IMR-90 (cell line): ENCODE results near the gene SGO2. TPM values are rescaled to one million over a fixed set of nuclear protein-coding genes. Genes with fewer than 3 reads are reported as not detected.

Source experiments
- ATAC-seq: fragments of 200-7000 bp; cut with Tn5 transposase; 2 replicates; pipeline ENCODE4 v1.9.1; 2020; ENCODE audit warnings: low read depth, mild to moderate bottlenecking, moderate library complexity
- BruUV-seq: library from RNA; stranded (reverse); fragments of 400-500 nt; replicated peaks from 2 replicates; lab custom pipeline; 2021; lab: Mats Ljungman, UMichigan
- CTCF ChIA-PET: fragments of 300-600 bp; formaldehyde crosslinking; extraction: SDS; loops from one replicate; lab custom pipeline; 2021; ENCODE audit warnings: antibody characterized with exemption; lab: Yijun Ruan, JAX
- POLR2A ChIA-PET: fragments of 300-600 bp; sonication (Branson Sonifier 250); formaldehyde crosslinking; loops from one replicate; lab custom pipeline; 2022; ENCODE audit warnings: antibody characterized with exemption; ENCODE audit not compliant: unreplicated experiment; lab: Charles Lee
- DNase-seq: peaks from one replicate; pipeline ENCODE4 v3.0.0; 2013
- H2AFZ ChIP-seq: replicated peaks from 2 replicates; pipeline ENCODE3; 2013; ENCODE audit warnings: low read length, mild to moderate bottlenecking; ENCODE audit not compliant: poor library complexity
- H2AK5ac ChIP-seq: 2 replicates; pipeline ENCODE4 v1.6.1; 2013; ENCODE audit warnings: low read depth, low read length, inconsistent platforms
- H2AK9ac ChIP-seq: replicated peaks from 2 replicates; pipeline ENCODE3; 2013; ENCODE audit warnings: mild to moderate bottlenecking, low read depth, low read length, moderate library complexity; ENCODE audit not compliant: poor library complexity
- H2BK120ac ChIP-seq: 2 replicates; pipeline ENCODE4 v1.6.1; 2013; ENCODE audit warnings: low read depth, low read length, inconsistent platforms
- H2BK15ac ChIP-seq: 3 replicates; pipeline ENCODE4 v1.6.1; 2013; ENCODE audit warnings: low read depth, low read length, inconsistent platforms
- H2BK20ac ChIP-seq: 2 replicates; pipeline ENCODE4 v1.6.1; 2013; ENCODE audit warnings: low read depth, mild to moderate bottlenecking, inconsistent platforms, low read length, moderate library complexity
- H2BK5ac ChIP-seq: 2 replicates; pipeline ENCODE4 v1.6.1; 2013; ENCODE audit warnings: mild to moderate bottlenecking, low read depth, low read length, inconsistent platforms; ENCODE audit not compliant: poor library complexity, severe bottlenecking
- H3K14ac ChIP-seq: replicated peaks from 2 replicates; pipeline ENCODE4 v1.6.1; 2013; ENCODE audit warnings: low read depth, low read length, inconsistent platforms
- H3K18ac ChIP-seq: 2 replicates; pipeline ENCODE4 v1.6.1; 2013; ENCODE audit warnings: low read depth, low read length, control low read depth
- H3K23ac ChIP-seq: 2 replicates; pipeline ENCODE4 v1.6.1; 2013; ENCODE audit warnings: low read depth, low read length, inconsistent platforms
- H3K27ac ChIP-seq: 2 replicates; pipeline ENCODE4 v1.5.1; 2013; ENCODE audit warnings: mild to moderate bottlenecking, control low read depth, low read length; ENCODE audit not compliant: insufficient read depth
- H3K27me3 ChIP-seq: 2 replicates; pipeline ENCODE4 v1.6.1; 2013; ENCODE audit warnings: low read length; ENCODE audit not compliant: control insufficient read depth, insufficient read depth
- H3K36me3 ChIP-seq: 2 replicates; pipeline ENCODE4 v1.6.1; 2013; ENCODE audit warnings: low read length, mixed read lengths; ENCODE audit not compliant: control insufficient read depth, insufficient read depth
- H3K4ac ChIP-seq: 2 replicates; pipeline ENCODE4 v1.6.1; 2013; ENCODE audit warnings: low read depth, low read length, inconsistent platforms
- H3K4me1 ChIP-seq: 2 replicates; pipeline ENCODE4 v1.6.1; 2013; ENCODE audit warnings: low read length, mixed read lengths; ENCODE audit not compliant: control insufficient read depth, insufficient read depth
- H3K4me2 ChIP-seq: 2 replicates; pipeline ENCODE4 v1.6.1; 2013; ENCODE audit warnings: low read depth, mild to moderate bottlenecking, control low read depth, low read length, moderate library complexity
- H3K4me3 ChIP-seq: 2 replicates; pipeline ENCODE4 v1.5.1; 2013; ENCODE audit warnings: low read depth, mild to moderate bottlenecking, control low read depth, low read length, moderate library complexity; ENCODE audit not compliant: insufficient read depth
- H3K56ac ChIP-seq: 2 replicates; pipeline ENCODE4 v1.6.1; 2013; ENCODE audit warnings: low read length, inconsistent platforms; ENCODE audit not compliant: insufficient read depth; ENCODE audit errors: extremely low read depth
- H3K79me1 ChIP-seq, 2 experiments: 2 replicates each; pipeline ENCODE4 v1.6.1; 2013; ENCODE audit warnings: low read length in 2 of 2, inconsistent platforms in 1 of 2, low read depth in 1 of 2
- H3K9ac ChIP-seq: 2 replicates; pipeline ENCODE4 v1.6.1; 2013; ENCODE audit warnings: low read depth, low read length, control low read depth
- H3K9me1 ChIP-seq: 2 replicates; pipeline ENCODE4 v1.6.1; 2013; ENCODE audit warnings: low read length, inconsistent platforms; ENCODE audit not compliant: insufficient read depth
- H3K9me3 ChIP-seq: 2 replicates; pipeline ENCODE4 v1.6.1; 2013; ENCODE audit warnings: low read length; ENCODE audit not compliant: control insufficient read depth, insufficient read depth
- H4K20me1 ChIP-seq: 2 replicates; pipeline ENCODE4 v1.6.1; 2013; ENCODE audit warnings: low read length, inconsistent platforms; ENCODE audit not compliant: insufficient read depth
- H4K5ac ChIP-seq: 2 replicates; pipeline ENCODE4 v1.6.1; 2013; ENCODE audit warnings: mild to moderate bottlenecking, low read depth, low read length, control low read depth
- H4K8ac ChIP-seq, 2 experiments: 2 replicates each; pipeline ENCODE4 v1.6.1; 2013; ENCODE audit warnings: low read depth in 2 of 2, low read length in 2 of 2, control low read depth in 1 of 2, inconsistent platforms in 1 of 2
- H4K91ac ChIP-seq: 2 replicates; pipeline ENCODE4 v1.6.1; 2013; ENCODE audit warnings: low read depth, low read length, inconsistent platforms; ENCODE audit not compliant: insufficient read depth
- BHLHE40 ChIP-seq: fragments of 150-350 bp; IDR thresholded peaks from 2 replicates; pipeline ENCODE4 v1.6.1; 2016; ENCODE audit warnings: mild to moderate bottlenecking, low read depth, low read length
- CEBPB ChIP-seq: IDR thresholded peaks from 2 replicates; pipeline ENCODE4 v1.6.1; 2012; ENCODE audit warnings: low read depth, low read length, improper control_type of control experiment
- CHD1 ChIP-seq: IDR thresholded peaks from 2 replicates; pipeline ENCODE4 v1.6.1; 2012; ENCODE audit warnings: low read depth, low read length, improper control_type of control experiment
- CTCF ChIP-seq: conservative IDR thresholded peaks from 2 replicates; pipeline ENCODE4 v1.5.1; 2012; ENCODE audit warnings: mild to moderate bottlenecking, low read depth, low read length, improper control_type of control experiment
- FOS ChIP-seq: fragments of 150-350 bp; IDR thresholded peaks from 2 replicates; pipeline ENCODE4 v1.6.1; 2016; ENCODE audit warnings: low read depth, low read length
- MAFK ChIP-seq: IDR thresholded peaks from 2 replicates; pipeline ENCODE4 v1.6.1; 2012; ENCODE audit warnings: low read depth, low read length, improper control_type of control experiment
- MAZ ChIP-seq: IDR thresholded peaks from 2 replicates; pipeline ENCODE4 v1.6.1; 2012; ENCODE audit warnings: low read depth, mild to moderate bottlenecking, low read length, improper control_type of control experiment, moderate library complexity, borderline replicate concordance
- MXI1 ChIP-seq: IDR thresholded peaks from 2 replicates; pipeline ENCODE4 v1.6.1; 2012; ENCODE audit warnings: low read depth, mild to moderate bottlenecking, low read length, moderate library complexity, borderline replicate concordance
- NFE2L2 ChIP-seq: fragments of 150-350 bp; IDR thresholded peaks from 2 replicates; pipeline ENCODE4 v1.6.1; 2016; ENCODE audit warnings: low read depth, mild to moderate bottlenecking, low read length
- POLR2A ChIP-seq: IDR thresholded peaks from 2 replicates; pipeline ENCODE4 v1.6.1; 2012; ENCODE audit warnings: mild to moderate bottlenecking, low read depth, low read length
- RAD21 ChIP-seq: IDR thresholded peaks from 2 replicates; pipeline ENCODE4 v1.6.1; 2012; ENCODE audit warnings: low read length, improper control_type of control experiment
- RCOR1 ChIP-seq: IDR thresholded peaks from 2 replicates; pipeline ENCODE4 v1.6.1; 2012; ENCODE audit warnings: mild to moderate bottlenecking, low read length, improper control_type of control experiment; ENCODE audit not compliant: insufficient replicate concordance
- RFX5 ChIP-seq: IDR thresholded peaks from 2 replicates; pipeline ENCODE4 v1.8.0; 2012; ENCODE audit warnings: low read depth, mild to moderate bottlenecking, low read length, moderate library complexity
- SMC3 ChIP-seq: fragments of 150-350 bp; IDR thresholded peaks from 2 replicates; pipeline ENCODE4 v1.6.1; 2016; ENCODE audit warnings: low read depth, mild to moderate bottlenecking, antibody characterized with exemption, low read length, moderate library complexity
- WGBS, 2 experiments: methylation state at CpG; one replicate each; pipeline versions ENCODE4 v1.1.5 to v1.1.7; 2013; ENCODE audit warnings: missing lambda C conversion rate in 2 of 2; ENCODE audit not compliant: insufficient read length in 1 of 2; ENCODE audit errors: extremely low coverage in 2 of 2; 5-methylcytosine and 5-hydroxymethylcytosine counted together
- dilution Hi-C: fragments of 300-500 bp; cut with HindIII; formaldehyde crosslinking; loops from one replicate; pipeline ENCODE4 v1.14.3; 2018; ENCODE audit warnings: low sequenced_read_pairs; ENCODE audit not compliant: unreplicated experiment
- in situ Hi-C: fragments of 300-500 bp; cut with MboI; formaldehyde crosslinking; loops from 3 replicates; pipeline ENCODE4 v1.14.3; 2019; ENCODE audit warnings: low sequenced_read_pairs, inconsistent platforms, mixed read lengths
- intact Hi-C: fragments of 100-400 bp; cut with micrococcal nuclease; formaldehyde crosslinking; loops from 2 replicates; pipeline ENCODE4 v1.10.0; 2022
- polyA plus RNA-seq, 3 experiments: library from polyadenylated mRNA; depleted of rRNA; stranded (reverse); fragments of >200 nt; gene quantifications; 2 replicates each; pipeline ENCODE4 v1.2.3, GENCODE V29; 2012; ENCODE audit warnings: low replicate concordance in 1 of 3
- total RNA-seq: library from RNA; depleted of rRNA; stranded (reverse); fragments of >200 nt; gene quantifications from 2 replicates; pipeline ENCODE4 v1.2.3, GENCODE V29; 2012
- TF ChIP-seq, protein P1 (sequence below): fragments of 150-350 bp; IDR thresholded peaks from 2 replicates; pipeline ENCODE4 v1.6.1; 2017; ENCODE audit warnings: mild to moderate bottlenecking, antibody characterized with exemption, low read length, low read depth
- TF ChIP-seq, protein P2 (sequence below): fragments of 150-350 bp; IDR thresholded peaks from 2 replicates; pipeline ENCODE4 v1.6.1; 2016; ENCODE audit warnings: low read depth, mild to moderate bottlenecking, low read length, moderate library complexity, borderline replicate concordance

The SGO2 gene
- total and polyA plus RNA-seq, 2 of the 4 experiments (the other 2 are of a cell fraction): 5.4 to 6.3 TPM

DNA sequence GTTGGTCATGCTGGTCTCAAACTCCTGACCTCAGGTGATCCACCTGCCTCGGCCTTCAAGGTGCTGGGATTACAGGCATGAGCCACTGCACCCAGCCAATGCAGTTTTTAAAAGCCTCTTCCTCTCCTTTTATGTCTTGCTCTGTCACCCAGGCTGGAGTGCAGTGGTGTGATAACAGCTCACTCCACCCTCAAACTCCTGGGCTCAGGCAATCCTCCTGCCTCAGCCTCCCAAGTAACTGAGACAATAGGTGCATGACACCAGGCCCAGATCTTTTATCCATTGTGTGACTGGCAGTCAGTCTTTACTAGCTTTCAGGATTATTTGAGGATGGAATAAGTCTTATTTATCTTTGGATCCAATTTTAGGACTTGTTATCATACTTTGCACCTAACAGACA is 29.3 kb upstream of the SGO2 start:
- no peaks in the 10 kb centered on the region for H3K4me1 ChIP-seq
- BruUV-seq: no TSS peak
- H3K9me1 ChIP-seq: peaks cover 4% of the 10 kb centered on the region; the same call in 1 of the 2 replicates
- H4K91ac ChIP-seq: no peak overlapping the region
- no peak overlapping the region for H3K4me2 ChIP-seq
- DNase-seq (no peak), ATAC-seq (no peak)
- no peak overlapping the region for H2BK5ac ChIP-seq
- no peaks in the 10 kb centered on the region for H4K20me1 ChIP-seq
- H2BK15ac ChIP-seq: no peak overlapping the region
- WGBS, 2 experiments: no CpG with 5 or more reads among the region's 1 CpG
- H3K56ac ChIP-seq: no peak overlapping the region
- H2AK9ac ChIP-seq: no peak overlapping the region
- H2BK120ac ChIP-seq: no peak overlapping the region
- no peak overlapping the region for H2BK20ac ChIP-seq
- dilution Hi-C loops (no loop called here), in situ Hi-C loops (no loop called here), intact Hi-C loops (no loop called here)
- no peak overlapping the region for H3K27ac ChIP-seq
- H4K5ac ChIP-seq: no peak overlapping the region
- no peak overlapping the region for H3K18ac ChIP-seq
- peaks cover 0 to 3% of the 10 kb centered on the region in 2 experiments; a peak in 1 of 4 replicates for H3K79me1 ChIP-seq
- H3K36me3 ChIP-seq: peaks cover 14% of the 10 kb centered on the region
- CTCF ChIA-PET: no interaction called here
- H2AK5ac ChIP-seq: no peak overlapping the region
- H3K9me3 ChIP-seq: no peaks in the 10 kb centered on the region
- H4K8ac ChIP-seq: no peak overlapping the region
- no peak overlapping the region for H3K23ac ChIP-seq
- TF ChIP-seq CTCF (no peak), RFX5 (no peak), BHLHE40 (no peak), FOS (no peak), CHD1 (no peak), RCOR1 (no peak), RAD21 (no peak), SMC3 (no peak), POLR2A (no peak), MAZ (no peak), CEBPB (no peak), MXI1 (no peak), MAFK (no peak), NFE2L2 (no peak)
- TF ChIP-seq, protein P1, sequence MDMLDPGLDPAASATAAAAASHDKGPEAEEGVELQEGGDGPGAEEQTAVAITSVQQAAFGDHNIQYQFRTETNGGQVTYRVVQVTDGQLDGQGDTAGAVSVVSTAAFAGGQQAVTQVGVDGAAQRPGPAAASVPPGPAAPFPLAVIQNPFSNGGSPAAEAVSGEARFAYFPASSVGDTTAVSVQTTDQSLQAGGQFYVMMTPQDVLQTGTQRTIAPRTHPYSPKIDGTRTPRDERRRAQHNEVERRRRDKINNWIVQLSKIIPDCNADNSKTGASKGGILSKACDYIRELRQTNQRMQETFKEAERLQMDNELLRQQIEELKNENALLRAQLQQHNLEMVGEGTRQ: no peak
- TF ChIP-seq, protein P2, sequence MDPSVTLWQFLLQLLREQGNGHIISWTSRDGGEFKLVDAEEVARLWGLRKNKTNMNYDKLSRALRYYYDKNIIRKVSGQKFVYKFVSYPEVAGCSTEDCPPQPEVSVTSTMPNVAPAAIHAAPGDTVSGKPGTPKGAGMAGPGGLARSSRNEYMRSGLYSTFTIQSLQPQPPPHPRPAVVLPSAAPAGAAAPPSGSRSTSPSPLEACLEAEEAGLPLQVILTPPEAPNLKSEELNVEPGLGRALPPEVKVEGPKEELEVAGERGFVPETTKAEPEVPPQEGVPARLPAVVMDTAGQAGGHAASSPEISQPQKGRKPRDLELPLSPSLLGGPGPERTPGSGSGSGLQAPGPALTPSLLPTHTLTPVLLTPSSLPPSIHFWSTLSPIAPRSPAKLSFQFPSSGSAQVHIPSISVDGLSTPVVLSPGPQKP: no peak
- H3K14ac ChIP-seq: no peak overlapping the region
- POLR2A ChIA-PET: no interaction called here
- no peaks in the 10 kb centered on the region for H3K27me3 ChIP-seq
- H3K4ac ChIP-seq: no peak overlapping the region
- no peak overlapping the region for H2AFZ ChIP-seq
- H3K4me3 ChIP-seq: no peak overlapping the region
- H3K9ac ChIP-seq: no peak overlapping the region
